GM21515 (cell line): Measurements from ENCODE around the gene ZNF646.

Experiments used
- ATAC-seq: cut with Tn5 transposase; IDR thresholded peaks from one replicate; pipeline ENCODE4 v1.9.1; 2021; ENCODE audit not compliant: unreplicated experiment

ZNF646 gene

GRCh38 chr16:31063495-31063842 lies 10.8 kb upstream of the ZNF646 start:
- no peak for ATAC-seq

- ATAC-seq, result no peak
These were observed 10.2 kb upstream of the ZNF646 start for GRCh38 chr16:31063843-31064611.

GRCh38 chr16:31064882-31065461 lies 9.2 kb upstream of the ZNF646 start:
- no peak for ATAC-seq

DNA sequence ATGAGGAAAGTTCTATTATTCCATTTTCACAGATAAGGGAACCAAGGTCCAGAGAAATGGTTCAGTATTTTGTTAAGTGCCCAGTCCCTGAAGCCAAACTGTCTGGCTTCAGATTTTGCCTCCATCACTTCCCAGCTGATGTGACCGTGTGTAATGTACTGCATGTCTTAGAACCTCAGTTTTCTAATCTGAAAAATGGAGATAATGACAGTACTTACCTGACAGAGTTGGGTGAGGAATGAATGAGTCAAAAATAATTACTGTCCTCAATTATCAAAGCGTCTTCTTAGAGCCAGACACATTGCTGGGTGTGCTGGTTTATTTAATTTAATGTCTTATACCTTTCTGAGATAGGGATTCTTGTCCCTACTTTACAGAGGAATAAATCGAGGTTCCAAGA lies 6.9 kb upstream of the ZNF646 start:
- ATAC-seq, result no peak

- ATAC-seq, result no peak
These were observed 2.4 kb upstream of the ZNF646 start for GRCh38 chr16:31071861-31072260.

DNA sequence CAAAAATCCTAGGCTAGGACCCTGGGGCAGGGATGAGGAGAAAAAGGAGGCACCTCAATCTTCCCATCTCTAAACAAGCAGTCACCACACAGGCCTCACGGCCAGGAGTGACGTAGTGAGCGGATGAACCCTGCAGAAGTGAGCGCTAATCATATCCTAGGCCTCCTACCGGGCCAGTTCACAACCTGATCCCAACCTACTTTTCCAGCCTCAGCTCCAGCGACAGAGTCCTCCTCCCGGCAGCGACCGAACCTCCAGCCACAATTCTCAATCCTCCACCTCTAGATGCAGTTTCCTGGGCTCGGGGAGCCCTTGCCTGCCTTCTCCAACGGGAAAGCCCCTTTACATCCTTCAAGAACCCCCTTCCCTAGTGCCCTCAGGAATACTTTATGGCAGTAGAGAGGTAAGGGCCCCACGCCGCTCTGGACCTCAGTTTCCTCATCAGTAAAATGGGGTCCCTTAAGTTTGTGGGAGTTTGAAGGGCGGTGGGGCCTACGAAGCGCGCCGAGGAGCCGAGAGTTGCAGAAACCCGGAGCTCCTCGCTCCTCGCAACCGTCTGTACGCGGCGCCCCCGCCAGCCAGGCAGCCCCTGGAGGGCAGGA lies 1.6 kb upstream of the ZNF646 start:
- ATAC-seq, result peak; percentile 3

- peak; percentile 48 for ATAC-seq
These were observed 866 bp upstream of the ZNF646 start for GRCh38 chr16:31073142-31073969.

DNA sequence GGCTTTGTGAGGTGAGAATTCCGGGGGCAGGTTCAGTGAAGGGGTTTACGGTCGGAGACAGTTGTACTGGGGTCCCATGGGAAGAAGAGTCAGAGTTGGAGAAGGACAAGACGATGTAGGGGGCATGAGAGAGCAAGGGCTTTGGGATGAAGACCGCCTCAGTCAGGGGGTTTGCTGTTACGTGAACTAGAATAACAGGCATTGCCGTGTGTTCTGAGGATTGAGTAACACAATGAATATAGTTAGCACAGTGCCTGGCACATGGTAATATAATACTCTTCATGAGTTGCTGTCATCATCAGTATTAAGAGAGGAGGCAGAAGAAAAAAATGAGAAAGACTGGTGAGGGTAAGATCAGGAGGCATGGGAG lies 577 bp downstream of the ZNF646 start:
- ATAC-seq, result no peak

- ATAC-seq, result no peak
These were observed 2.1 kb downstream of the ZNF646 start for GRCh38 chr16:31076319-31076718.

DNA sequence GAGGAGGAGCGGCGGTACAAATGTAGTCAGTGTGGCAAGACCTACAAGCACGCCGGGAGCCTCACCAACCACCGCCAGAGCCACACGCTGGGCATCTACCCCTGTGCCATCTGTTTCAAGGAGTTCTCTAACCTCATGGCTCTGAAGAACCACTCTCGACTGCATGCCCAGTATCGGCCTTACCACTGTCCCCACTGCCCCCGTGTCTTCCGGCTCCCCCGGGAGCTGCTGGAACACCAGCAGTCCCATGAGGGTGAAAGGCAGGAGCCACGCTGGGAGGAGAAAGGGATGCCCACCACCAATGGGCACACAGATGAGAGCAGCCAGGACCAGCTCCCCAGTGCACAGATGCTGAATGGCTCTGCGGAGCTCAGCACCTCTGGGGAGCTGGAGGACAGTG lies 2.8 kb downstream of the ZNF646 start:
- ATAC-seq, result no peak

DNA sequence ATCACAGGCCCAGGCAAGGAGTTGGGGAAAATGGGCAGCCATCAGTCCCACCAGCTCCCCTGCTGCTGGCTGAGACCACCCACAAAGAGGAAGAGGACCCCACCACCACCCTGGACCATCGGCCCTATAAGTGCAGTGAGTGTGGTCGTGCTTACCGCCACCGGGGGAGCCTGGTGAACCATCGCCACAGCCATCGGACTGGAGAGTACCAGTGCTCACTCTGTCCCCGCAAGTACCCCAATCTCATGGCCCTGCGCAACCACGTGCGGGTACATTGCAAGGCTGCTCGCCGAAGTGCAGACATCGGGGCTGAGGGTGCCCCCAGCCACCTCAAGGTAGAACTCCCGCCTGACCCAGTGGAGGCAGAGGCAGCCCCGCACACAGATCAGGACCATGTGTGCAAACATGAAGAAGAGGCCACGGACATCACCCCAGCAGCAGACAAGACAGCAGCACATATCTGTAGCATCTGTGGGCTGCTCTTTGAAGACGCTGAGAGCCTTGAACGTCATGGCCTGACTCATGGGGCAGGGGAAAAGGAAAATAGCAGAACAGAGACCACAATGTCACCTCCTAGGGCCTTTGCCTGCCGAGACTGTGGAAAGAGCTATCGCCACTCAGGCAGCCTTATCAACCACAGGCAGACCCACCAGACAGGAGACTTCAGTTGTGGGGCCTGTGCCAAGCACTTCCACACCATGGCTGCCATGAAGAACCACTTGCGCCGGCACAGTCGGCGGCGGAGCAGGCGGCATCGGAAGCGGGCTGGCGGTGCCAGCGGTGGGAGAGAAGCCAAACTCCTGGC lies 3.6 kb downstream of the ZNF646 start:
- ATAC-seq, result no peak

- ATAC-seq, result no peak
These were observed 4.5 kb downstream of the ZNF646 start for GRCh38 chr16:31078597-31079341.

DNA sequence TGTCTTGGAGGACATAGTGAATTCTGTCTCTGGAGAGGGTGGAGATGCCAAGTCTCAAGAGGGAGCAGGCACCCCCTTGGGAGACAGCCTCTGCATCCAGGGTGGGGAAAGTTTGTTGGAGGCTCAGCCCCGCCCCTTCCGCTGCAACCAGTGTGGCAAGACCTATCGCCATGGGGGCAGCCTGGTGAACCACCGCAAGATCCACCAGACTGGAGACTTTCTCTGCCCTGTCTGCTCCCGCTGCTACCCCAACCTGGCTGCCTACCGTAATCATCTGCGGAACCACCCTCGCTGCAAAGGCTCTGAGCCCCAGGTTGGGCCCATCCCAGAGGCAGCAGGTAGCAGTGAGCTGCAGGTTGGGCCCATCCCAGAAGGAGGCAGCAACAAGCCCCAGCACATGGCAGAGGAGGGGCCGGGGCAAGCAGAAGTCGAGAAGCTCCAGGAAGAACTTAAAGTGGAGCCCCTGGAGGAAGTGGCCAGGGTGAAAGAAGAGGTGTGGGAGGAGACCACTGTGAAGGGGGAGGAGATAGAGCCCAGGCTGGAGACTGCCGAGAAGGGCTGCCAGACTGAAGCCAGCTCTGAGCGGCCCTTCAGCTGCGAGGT lies 5.2 kb downstream of the ZNF646 start:
- ATAC-seq, result no peak

GRCh38 chr16:31080035-31080629 lies 5.9 kb downstream of the ZNF646 start:
- ATAC-seq, result no peak

DNA sequence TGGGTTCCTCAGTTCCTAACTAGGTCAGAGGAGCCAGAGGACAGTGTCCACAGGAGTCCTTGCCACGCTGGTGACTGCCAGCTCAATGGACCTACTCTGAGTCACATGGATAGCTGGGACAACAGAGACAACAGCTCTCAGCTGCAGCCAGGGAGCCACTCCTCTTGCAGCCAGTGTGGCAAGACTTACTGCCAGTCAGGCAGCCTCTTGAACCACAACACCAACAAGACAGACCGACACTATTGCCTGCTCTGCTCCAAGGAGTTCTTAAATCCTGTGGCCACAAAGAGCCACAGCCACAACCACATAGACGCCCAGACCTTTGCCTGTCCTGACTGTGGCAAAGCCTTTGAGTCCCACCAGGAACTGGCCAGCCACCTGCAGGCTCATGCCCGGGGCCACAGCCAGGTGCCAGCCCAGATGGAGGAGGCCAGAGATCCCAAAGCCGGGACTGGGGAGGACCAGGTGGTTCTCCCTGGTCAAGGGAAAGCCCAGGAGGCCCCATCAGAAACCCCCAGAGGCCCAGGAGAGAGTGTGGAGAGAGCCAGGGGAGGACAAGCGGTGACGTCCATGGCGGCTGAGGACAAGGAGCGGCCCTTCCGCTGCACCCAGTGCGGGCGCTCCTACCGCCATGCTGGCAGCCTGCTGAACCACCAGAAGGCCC lies 6.7 kb downstream of the ZNF646 start:
- ATAC-seq, result no peak

- no peak for ATAC-seq
These were observed 7.5 kb downstream of the ZNF646 start for GRCh38 chr16:31081428-31082351.

DNA sequence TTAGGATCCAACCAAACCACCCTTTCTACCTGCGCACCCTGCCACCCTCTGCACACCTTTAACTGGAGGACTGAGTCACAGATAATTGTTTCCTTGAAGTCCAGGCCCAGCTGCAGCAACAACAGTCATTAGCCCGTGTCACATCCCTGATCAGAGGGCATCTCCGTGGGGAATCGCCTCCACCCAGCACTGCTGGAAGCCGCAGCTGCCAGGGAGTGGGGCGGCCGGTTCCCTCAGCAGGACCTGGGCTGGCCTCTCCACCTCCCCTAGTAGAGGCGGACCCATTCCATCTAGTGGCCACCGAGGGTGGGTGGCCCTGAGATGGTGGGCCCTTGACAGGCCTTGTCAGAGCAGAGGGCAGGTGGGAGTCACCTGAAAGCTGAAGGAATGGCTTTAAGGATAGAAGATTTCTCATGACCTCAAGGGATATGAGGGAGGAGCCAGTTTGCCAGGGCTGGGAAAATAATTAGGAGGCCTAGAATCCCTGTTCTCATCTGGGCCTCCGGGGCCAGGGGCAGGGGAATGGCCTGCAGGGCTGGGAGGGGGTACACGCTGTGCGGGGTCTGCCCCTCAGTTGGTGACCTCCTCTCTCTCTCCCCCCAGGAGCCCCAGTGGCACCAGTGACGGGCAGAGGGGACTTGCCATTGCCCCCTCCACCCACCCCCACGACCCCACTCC lies 8.3 kb downstream of the ZNF646 start:
- no peak for ATAC-seq
